MCF 10A (cell line): ENCODE results near the gene ANP32E. TPM values are rescaled to one million over a fixed set of nuclear protein-coding genes. Genes with fewer than 3 reads are reported as not detected.
"Not testable (repeated sequence)": the region's sequence is repeated elsewhere in the genome, so short reads cannot be mapped to it uniquely, and the experiment has no call there.

ENCODE experiments used
- BruUV-seq: library from RNA; stranded (reverse); fragments of 400-500 nt; replicated peaks from 2 replicates; lab custom pipeline; 2021; lab: Mats Ljungman, UMichigan
- CTCF ChIA-PET: fragments of 300-600 bp; sonication (Branson Sonifier 250); formaldehyde crosslinking; extraction: SDS; loops from one replicate; lab custom pipeline; 2021; ENCODE audit warnings: antibody characterized with exemption, inconsistent platforms; lab: Yijun Ruan, JAX
- POLR2A ChIA-PET: fragments of 300-600, 350-650 bp; sonication (Branson Sonifier 250); formaldehyde crosslinking; extraction: SDS; loops from one replicate; lab custom pipeline; 2020; ENCODE audit warnings: antibody characterized with exemption, inconsistent platforms; lab: Yijun Ruan, JAX
- DNase-seq: peaks from one replicate; pipeline ENCODE4 v3.0.0-alpha.2; 2018; ENCODE audit not compliant: unreplicated experiment
- H3K27ac Mint-ChIP-seq: one replicate; pipeline ENCODE4 v1.8.0; 2022; ENCODE audit warnings: mild to moderate bottlenecking, low read depth, mixed read lengths; ENCODE audit not compliant: unreplicated experiment
- H3K27me3 Mint-ChIP-seq: one replicate; pipeline ENCODE4 v1.8.0; 2022; ENCODE audit warnings: mixed read lengths; ENCODE audit not compliant: insufficient read depth, unreplicated experiment
- H3K36me3 Mint-ChIP-seq: one replicate; pipeline ENCODE4 v1.8.0; 2022; ENCODE audit warnings: mild to moderate bottlenecking, moderate library complexity, mixed read lengths; ENCODE audit not compliant: insufficient read depth, unreplicated experiment
- H3K4me1 Mint-ChIP-seq: one replicate; pipeline ENCODE4 v1.8.0; 2022; ENCODE audit warnings: mixed read lengths; ENCODE audit not compliant: insufficient read depth, unreplicated experiment
- H3K4me3 Mint-ChIP-seq: one replicate; pipeline ENCODE4 v1.8.0; 2022; ENCODE audit warnings: mild to moderate bottlenecking, moderate library complexity, mixed read lengths; ENCODE audit not compliant: unreplicated experiment
- H3K9me3 Mint-ChIP-seq: one replicate; pipeline ENCODE4 v1.8.0; 2022; ENCODE audit warnings: mixed read lengths; ENCODE audit not compliant: unreplicated experiment
- intact Hi-C: fragments of 100-400 bp; cut with micrococcal nuclease; formaldehyde crosslinking; loops from 2 replicates; pipeline ENCODE4 v1.14.1; 2022
- total RNA-seq: library from RNA; stranded (reverse); gene quantifications from 2 replicates; pipeline ENCODE4 v1.2.3, GENCODE V29; 2022
- TF ChIP-seq, protein P1 (sequence below): fragments of 200-600 bp; IDR thresholded peaks from one replicate; pipeline ENCODE4 v1.8.0; 2022; ENCODE audit warnings: antibody characterized with exemption, mild to moderate bottlenecking; ENCODE audit not compliant: unreplicated experiment

The ANP32E gene
- total RNA-seq, 1 experiment from 2014 or later = 67.3 TPM

DNA sequence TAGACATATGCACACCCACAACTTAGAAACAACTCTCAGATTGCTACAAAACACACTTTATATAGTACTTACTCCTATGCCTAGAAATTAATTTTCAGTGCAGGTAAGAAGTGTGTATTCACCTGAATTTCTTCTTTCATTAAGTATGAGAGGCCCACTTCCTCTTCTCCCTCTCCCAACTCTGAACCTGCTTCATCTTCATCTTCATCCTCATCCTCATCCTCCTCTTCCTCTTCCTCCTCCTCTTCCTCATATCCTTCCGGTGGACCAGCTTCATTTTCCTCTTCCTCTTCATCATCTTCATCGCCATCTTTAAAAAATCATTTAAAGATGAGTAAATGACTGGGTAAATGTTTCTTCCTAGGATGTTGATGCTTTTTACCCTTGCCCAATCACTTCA lies 9.4 kb downstream of the ANP32E start:
- TF ChIP-seq, protein P1, sequence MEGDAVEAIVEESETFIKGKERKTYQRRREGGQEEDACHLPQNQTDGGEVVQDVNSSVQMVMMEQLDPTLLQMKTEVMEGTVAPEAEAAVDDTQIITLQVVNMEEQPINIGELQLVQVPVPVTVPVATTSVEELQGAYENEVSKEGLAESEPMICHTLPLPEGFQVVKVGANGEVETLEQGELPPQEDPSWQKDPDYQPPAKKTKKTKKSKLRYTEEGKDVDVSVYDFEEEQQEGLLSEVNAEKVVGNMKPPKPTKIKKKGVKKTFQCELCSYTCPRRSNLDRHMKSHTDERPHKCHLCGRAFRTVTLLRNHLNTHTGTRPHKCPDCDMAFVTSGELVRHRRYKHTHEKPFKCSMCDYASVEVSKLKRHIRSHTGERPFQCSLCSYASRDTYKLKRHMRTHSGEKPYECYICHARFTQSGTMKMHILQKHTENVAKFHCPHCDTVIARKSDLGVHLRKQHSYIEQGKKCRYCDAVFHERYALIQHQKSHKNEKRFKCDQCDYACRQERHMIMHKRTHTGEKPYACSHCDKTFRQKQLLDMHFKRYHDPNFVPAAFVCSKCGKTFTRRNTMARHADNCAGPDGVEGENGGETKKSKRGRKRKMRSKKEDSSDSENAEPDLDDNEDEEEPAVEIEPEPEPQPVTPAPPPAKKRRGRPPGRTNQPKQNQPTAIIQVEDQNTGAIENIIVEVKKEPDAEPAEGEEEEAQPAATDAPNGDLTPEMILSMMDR = no peak
- no TSS peak for BruUV-seq
- H3K27ac Mint-ChIP-seq = no peak overlapping the region
- no peaks in the 10 kb centered on the region for H3K27me3 Mint-ChIP-seq
- no peak overlapping the region for H3K4me3 Mint-ChIP-seq
- peaks cover 93% of the 10 kb centered on the region for H3K36me3 Mint-ChIP-seq
- ChIA-PET POLR2A (no interaction called here), CTCF (interaction anchor here (0.6 kb wide), 1 partner anchor 54 kb away, joined by 3 read pairs; no protein-coding TSS in a partner anchor)
- no peaks in the 10 kb centered on the region for H3K4me1 Mint-ChIP-seq
- intact Hi-C loops = no loop called here
- no peaks in the 10 kb centered on the region for H3K9me3 Mint-ChIP-seq
- DNase-seq = no peak

DNA sequence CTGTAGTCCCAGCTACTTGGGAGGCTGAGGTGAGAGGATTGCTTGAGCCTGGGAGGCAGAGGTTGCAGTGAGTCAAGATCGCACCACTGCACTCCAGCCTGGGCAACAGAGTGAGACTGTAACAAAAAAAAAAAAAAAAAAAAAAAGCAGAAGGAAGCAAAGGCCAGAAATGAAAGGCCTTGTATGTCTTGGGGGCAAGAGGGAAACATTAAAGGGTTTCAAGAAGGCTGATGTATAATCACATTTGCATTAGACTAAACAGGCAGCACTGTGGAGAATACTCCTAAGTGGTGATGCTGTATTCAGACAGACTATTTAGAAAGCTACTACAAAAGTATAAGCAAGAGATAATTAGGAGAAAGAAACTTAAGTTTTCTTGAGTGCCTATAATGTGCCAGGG lies 10.4 kb downstream of the ANP32E start:
- no peak overlapping the region for H3K27ac Mint-ChIP-seq
- H3K4me1 Mint-ChIP-seq = no peaks in the 10 kb centered on the region
- ChIA-PET POLR2A (interaction anchor here (2.7 kb wide), 1 partner anchor 10 kb away, joined by 33 read pairs; the partner anchor contains the start of gene ANP32E), CTCF (interaction anchor here (0.6 to 1.8 kb wide), 4 partner anchors 8 to 53 kb away, joined by 3 to 7 read pairs (median 3); no protein-coding TSS in a partner anchor)
- DNase-seq = no peak
- TF ChIP-seq, protein P1 = no peak
- no TSS peak for BruUV-seq
- peaks cover 97% of the 10 kb centered on the region for H3K36me3 Mint-ChIP-seq
- H3K4me3 Mint-ChIP-seq = no peak overlapping the region
- intact Hi-C loops = no loop called here
- H3K27me3 Mint-ChIP-seq = no peaks in the 10 kb centered on the region
- H3K9me3 Mint-ChIP-seq = no peaks in the 10 kb centered on the region

GRCh38 chr1:150224983-150225382 lies 10.9 kb downstream of the ANP32E start:
- H3K27ac Mint-ChIP-seq = no peak overlapping the region
- no peaks in the 10 kb centered on the region for H3K27me3 Mint-ChIP-seq
- no peak overlapping the region for H3K4me3 Mint-ChIP-seq
- ChIA-PET POLR2A (interaction anchor here (0.6 to 2.7 kb wide), 2 partner anchors 8 to 10 kb away, joined by 3 to 33 read pairs; partner anchors contain the start of gene ANP32E), CTCF (interaction anchor here (1.0 to 1.8 kb wide), 6 partner anchors 9 to 153 kb away, joined by 3 to 7 read pairs (median 5); no protein-coding TSS in a partner anchor)
- no TSS peak for BruUV-seq
- intact Hi-C loops = no loop called here
- no peaks in the 10 kb centered on the region for H3K4me1 Mint-ChIP-seq
- no peaks in the 10 kb centered on the region for H3K9me3 Mint-ChIP-seq
- TF ChIP-seq, protein P1 = no peak
- DNase-seq = no peak
- peaks cover 97% of the 10 kb centered on the region for H3K36me3 Mint-ChIP-seq

- Mint-ChIP-seq H3K27ac (no peak overlapping the region), H3K4me1 (no peaks in the 10 kb centered on the region), H3K4me3 (no peak overlapping the region), H3K36me3 (peaks cover 71% of the 10 kb centered on the region), H3K27me3 (no peaks in the 10 kb centered on the region), H3K9me3 (no peaks in the 10 kb centered on the region)
- ChIA-PET POLR2A (interaction anchor here (1.5 to 1.9 kb wide), 2 partner anchors 9 to 12 kb away, joined by 3 to 11 read pairs; no protein-coding TSS in a partner anchor), CTCF (interaction anchor here (0.6 to 2.0 kb wide), 7 partner anchors 9 to 244 kb away, joined by 3 to 9 read pairs (median 3); no protein-coding TSS in a partner anchor)
- peak; percentile 38 for DNase-seq
- intact Hi-C loops = no loop called here
- BruUV-seq = no TSS peak
- TF ChIP-seq, protein P1 = peak; percentile 43
Observed at GRCh38 chr1:150221552-150221951, 14.4 kb downstream of the ANP32E start.

DNA sequence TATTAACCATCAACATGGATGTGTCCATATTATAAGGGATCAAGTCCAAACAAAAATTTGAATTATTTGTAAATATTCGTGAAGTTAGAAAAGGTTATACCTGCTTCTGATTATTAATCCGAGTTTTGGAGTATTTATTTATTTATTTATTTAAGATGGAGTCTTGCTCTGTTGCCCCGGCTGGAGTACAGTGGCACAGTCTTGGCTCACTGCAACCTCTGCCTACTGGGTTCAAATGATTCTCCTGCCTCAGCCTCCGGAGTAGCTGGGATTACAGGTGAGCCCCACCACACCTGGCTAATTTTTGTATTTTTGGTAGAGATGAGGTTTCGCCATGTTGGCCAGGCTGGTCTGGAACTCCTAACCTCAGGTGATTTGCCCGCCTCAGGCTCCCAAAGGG lies 20.1 kb downstream of the ANP32E start:
- H3K4me1 Mint-ChIP-seq = peaks cover 12% of the 10 kb centered on the region
- BruUV-seq = not testable (repeated sequence)
- POLR2A ChIA-PET = interaction anchor here (0.7 to 2.3 kb wide), 3 partner anchors 14 to 962 kb away, joined by 3 to 13 read pairs (median 7); no protein-coding TSS in a partner anchor

GRCh38 chr1:150214099-150214756 lies 21.7 kb downstream of the ANP32E start:
- ChIA-PET POLR2A (interaction anchor here (0.6 to 2.3 kb wide), 5 partner anchors 16 to 327 kb away, joined by 3 to 13 read pairs (median 3); a partner anchor contains a TSS), CTCF (interaction anchor here (0.7 to 1.4 kb wide), 3 partner anchors 10 to 26 kb away, joined by 3 to 5 read pairs (median 4); no protein-coding TSS in a partner anchor)
- H3K27me3 Mint-ChIP-seq, H3K9me3 Mint-ChIP-seq, H3K36me3 Mint-ChIP-seq, DNase-seq, intact Hi-C loops: not testable (repeated sequence)
- peak overlapping the region; percentile 91 for H3K27ac Mint-ChIP-seq
- TSS peak; percentile 99 for BruUV-seq
- peak overlapping the region; percentile 77 for H3K4me3 Mint-ChIP-seq
- H3K4me1 Mint-ChIP-seq = peaks cover 12% of the 10 kb centered on the region

More for the DNA sequence above, 20.1 kb downstream of the ANP32E start:
- H3K27ac Mint-ChIP-seq, H3K27me3 Mint-ChIP-seq, DNase-seq, intact Hi-C loops, H3K9me3 Mint-ChIP-seq, H3K4me3 Mint-ChIP-seq: not testable (repeated sequence)
- peaks cover 21% of the 10 kb centered on the region for H3K36me3 Mint-ChIP-seq
- CTCF ChIA-PET = interaction anchor here (0.6 to 0.7 kb wide), 2 partner anchors 29 to 329 kb away, joined by 3 read pairs; no protein-coding TSS in a partner anchor
